NB4 (cell line): ENCODE data around the gene ATP2B3.
A peak's percentile ranks its signal among the peaks of the same experiment; 100 is the strongest.

Experiments
- DNase-seq: peaks from one replicate; pipeline ENCODE4 v3.0.0; 2010; ENCODE audit warnings: low read depth
- H3K4me3 ChIP-seq: one replicate; pipeline ENCODE4 v1.5.1; 2011; ENCODE audit warnings: mild to moderate bottlenecking, low read depth, low read length, moderate library complexity
- CTCF ChIP-seq: IDR thresholded peaks from one replicate; pipeline ENCODE4 v1.5.1; 2012; ENCODE audit warnings: low read depth, low read length
- MAX ChIP-seq: IDR thresholded peaks from 2 replicates; pipeline ENCODE4 v1.6.1; 2011; ENCODE audit warnings: low read depth, low read length
- MYC ChIP-seq: IDR thresholded peaks from 2 replicates; pipeline ENCODE4 v1.6.1; 2011; ENCODE audit warnings: low read depth, low read length
- POLR2A ChIP-seq: IDR thresholded peaks from 2 replicates; pipeline ENCODE4 v1.6.1; 2011; ENCODE audit warnings: mild to moderate bottlenecking; ENCODE audit not compliant: insufficient read length; ENCODE audit errors: extremely low read depth

Gene ATP2B3

GRCh38 chrX:153582896-153583295 lies 65.5 kb downstream of the ATP2B3 start:
- DNase-seq: peak; percentile 89
- H3K4me3 ChIP-seq: no peak overlapping the region
- no peak for TF ChIP-seq MAX
- TF ChIP-seq POLR2A: no peak
- no peak for TF ChIP-seq CTCF
- no peak for TF ChIP-seq MYC

GRCh38 chrX:153583433-153583832 lies 66.0 kb downstream of the ATP2B3 start:
- TF ChIP-seq MYC: no peak
- TF ChIP-seq POLR2A: no peak
- no peak for TF ChIP-seq MAX
- TF ChIP-seq CTCF: no peak
- no peak overlapping the region for H3K4me3 ChIP-seq
- no peak for DNase-seq

- no peak overlapping the region for H3K4me3 ChIP-seq
- DNase-seq: no peak
- TF ChIP-seq MAX (no peak), CTCF (no peak), MYC (no peak), POLR2A (no peak)
Observed at GRCh38 chrX:153585827-153586226, 68.4 kb downstream of the ATP2B3 start.

GRCh38 chrX:153587342-153587741 lies 69.9 kb downstream of the ATP2B3 start:
- DNase-seq: no peak
- H3K4me3 ChIP-seq: no peak overlapping the region
- TF ChIP-seq POLR2A: no peak
- no peak for TF ChIP-seq MYC
- no peak for TF ChIP-seq CTCF

GRCh38 chrX:153588021-153588781 lies 70.8 kb downstream of the ATP2B3 start:
- H3K4me3 ChIP-seq: no peak overlapping the region
- no peak for TF ChIP-seq POLR2A
- TF ChIP-seq MYC: no peak
- TF ChIP-seq CTCF: no peak
- TF ChIP-seq MAX: no peak
- DNase-seq: no peak
